Epithelial cell of proximal tubule (primary cell): Measurements from ENCODE around the gene AGFG1. TPM values are rescaled to one million over a fixed set of nuclear protein-coding genes. Genes with fewer than 3 reads are reported as not detected.
"Not testable (repeated sequence)": the region's sequence is repeated elsewhere in the genome, so short reads cannot be mapped to it uniquely, and the experiment has no call there.

Experiments used
- DNase-seq: peaks from one replicate; pipeline ENCODE4 v3.0.0-alpha.2; 2011; ENCODE audit warnings: low read depth
- H3K4me3 ChIP-seq: 2 replicates; pipeline ENCODE4 v1.5.1; 2011; ENCODE audit warnings: low read depth, mild to moderate bottlenecking, low read length
- CTCF ChIP-seq: conservative IDR thresholded peaks from 2 replicates; pipeline ENCODE4 v1.5.1; 2012; ENCODE audit warnings: low read depth, mild to moderate bottlenecking, low read length
- total RNA-seq: library from RNA; depleted of rRNA; stranded (reverse); fragments of >200 nt; gene quantifications from 2 replicates; pipeline ENCODE4 v1.2.3, GENCODE V29; 2015

AGFG1 gene
- total RNA-seq, 1 donor from 2014 or later = 75.8 TPM

GRCh38 chr2:227513113-227513512, 41.2 kb downstream of the AGFG1 start:
- H3K4me3 ChIP-seq = no peak overlapping the region
- no peak for TF ChIP-seq CTCF
- DNase-seq = no peak

GRCh38 chr2:227515742-227516141, 43.8 kb downstream of the AGFG1 start:
- no peak for TF ChIP-seq CTCF
- DNase-seq = no peak
- H3K4me3 ChIP-seq = no peak overlapping the region

DNA sequence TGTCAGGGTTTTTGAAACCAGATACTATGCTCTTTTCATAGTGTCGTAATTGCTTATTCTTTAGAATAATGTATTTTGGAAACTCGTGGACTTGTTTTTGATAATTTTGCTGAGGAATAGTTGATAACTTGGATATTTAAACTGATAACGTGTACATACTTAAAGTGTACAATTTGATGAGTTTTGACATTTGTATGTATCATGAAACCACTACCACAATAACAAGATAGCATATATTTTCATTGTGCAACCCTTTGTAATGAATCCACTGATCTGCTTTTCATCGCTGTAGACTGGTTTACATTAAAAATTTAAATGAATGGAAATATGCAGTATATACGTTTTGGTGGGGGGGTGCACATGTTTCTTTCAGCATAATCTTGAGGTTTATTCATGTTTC, 45.8 kb downstream of the AGFG1 start:
- TF ChIP-seq CTCF = no peak
- no peak overlapping the region for H3K4me3 ChIP-seq
- no peak for DNase-seq

- DNase-seq, H3K4me3 ChIP-seq: not testable (repeated sequence)
Measured at GRCh38 chr2:227518278-227518865, 46.4 kb downstream of the AGFG1 start.

DNA sequence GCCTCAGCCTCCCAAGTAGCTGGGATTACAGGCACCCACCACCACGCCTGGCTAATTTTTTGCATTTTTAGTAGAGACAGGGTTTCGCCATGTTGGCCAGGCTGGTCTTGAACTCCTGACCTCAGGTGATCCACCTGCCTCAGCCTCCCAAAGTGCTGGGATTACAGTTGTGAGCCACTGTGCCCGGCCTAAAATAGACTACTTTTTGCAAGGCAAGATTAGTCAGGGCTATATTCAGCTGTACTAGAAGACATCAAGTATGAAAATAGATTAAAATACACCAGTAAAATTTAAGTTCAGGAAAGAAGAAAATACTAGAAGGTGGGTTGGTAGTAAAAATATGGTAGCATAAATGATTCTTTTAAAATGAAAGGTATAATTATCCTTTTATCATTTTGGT, 49.2 kb downstream of the AGFG1 start:
- DNase-seq, H3K4me3 ChIP-seq: not testable (repeated sequence)

- no peak for DNase-seq
- no peak for TF ChIP-seq CTCF
Measured at GRCh38 chr2:227524665-227525064, 52.7 kb downstream of the AGFG1 start.

DNA sequence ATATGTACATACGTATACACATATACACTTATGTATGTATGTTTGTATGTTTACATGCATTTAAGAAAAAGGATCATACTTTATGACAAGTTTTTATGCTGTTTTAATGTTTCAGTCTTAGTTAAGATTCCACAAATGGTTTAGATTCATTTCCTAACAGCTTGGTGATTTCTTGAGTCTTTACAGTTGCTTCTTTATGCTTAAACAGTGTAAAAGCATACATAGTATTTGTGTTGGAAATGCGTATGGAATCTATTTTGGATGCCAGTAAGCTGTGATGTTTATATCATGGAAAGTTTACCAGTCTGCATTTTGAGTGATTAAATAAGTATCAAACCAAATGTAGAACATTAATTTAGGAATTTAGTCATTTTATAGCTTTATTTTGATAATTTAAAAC, 55.4 kb downstream of the AGFG1 start:
- H3K4me3 ChIP-seq = no peak overlapping the region
- no peak for DNase-seq
- TF ChIP-seq CTCF = no peak

More at GRCh38 chr2:227524665-227525064, 52.7 kb downstream of the AGFG1 start:
- H3K4me3 ChIP-seq = no peak overlapping the region

- DNase-seq = no peak
- H3K4me3 ChIP-seq = no peak overlapping the region
- TF ChIP-seq CTCF = no peak
Measured at GRCh38 chr2:227528803-227529202, 56.8 kb downstream of the AGFG1 start.
